Glutamatergic neuron (in vitro differentiated cells): ENCODE results near the gene TXNDC9. TPM values are rescaled to one million over a fixed set of nuclear protein-coding genes. Genes with fewer than 3 reads are reported as not detected.

Source experiments
- DNase-seq: peaks from one replicate; pipeline ENCODE4 v3.0.0; 2022
- H3K27ac Mint-ChIP-seq: one replicate; pipeline ENCODE4 v1.8.0; 2020; ENCODE audit warnings: mild to moderate bottlenecking, mixed read lengths, inconsistent platforms; ENCODE audit not compliant: unreplicated experiment
- H3K27me3 Mint-ChIP-seq: one replicate; pipeline ENCODE4 v1.8.0; 2020; ENCODE audit warnings: mild to moderate bottlenecking, moderate library complexity, mixed read lengths, inconsistent platforms; ENCODE audit not compliant: unreplicated experiment
- H3K36me3 Mint-ChIP-seq: one replicate; pipeline ENCODE4 v1.8.0; 2020; ENCODE audit warnings: mild to moderate bottlenecking, mixed read lengths, inconsistent platforms; ENCODE audit not compliant: unreplicated experiment
- H3K4me1 Mint-ChIP-seq: one replicate; pipeline ENCODE4 v1.8.0; 2020; ENCODE audit warnings: mild to moderate bottlenecking, low read depth, mixed read lengths, inconsistent platforms; ENCODE audit not compliant: unreplicated experiment
- H3K4me3 Mint-ChIP-seq: one replicate; pipeline ENCODE4 v1.8.0; 2020; ENCODE audit warnings: mild to moderate bottlenecking, mixed read lengths, inconsistent platforms; ENCODE audit not compliant: unreplicated experiment
- H3K9me3 Mint-ChIP-seq: one replicate; pipeline ENCODE4 v1.8.0; 2020; ENCODE audit warnings: mild to moderate bottlenecking, moderate library complexity, mixed read lengths, inconsistent platforms; ENCODE audit not compliant: unreplicated experiment
- CTCF ChIP-seq: fragments of 200-600 bp; sonication (generic); IDR thresholded peaks from one replicate; pipeline ENCODE4 v1.5.0; 2021; ENCODE audit not compliant: partially characterized antibody, unreplicated experiment
- total RNA-seq: library from RNA; stranded (reverse); fragmentation: NEBNext Ultra II Directional; extraction: Animal tissue kit (Norgen Biotek cat#: 25700); gene quantifications from one replicate; pipeline ENCODE4 v1.2.1, GENCODE V29; 2021; ENCODE audit not compliant: unreplicated experiment

Gene TXNDC9
- total RNA-seq, 1 donor from 2014 or later = 32.6 TPM

- no peaks in the 10 kb centered on the region for H3K27me3 Mint-ChIP-seq
- no peak for TF ChIP-seq CTCF
- no peaks in the 10 kb centered on the region for H3K36me3 Mint-ChIP-seq
- no peak for DNase-seq
- peaks cover 1% of the 10 kb centered on the region for H3K9me3 Mint-ChIP-seq
- no peak overlapping the region for H3K27ac Mint-ChIP-seq
- H3K4me3 Mint-ChIP-seq = no peak overlapping the region
- H3K4me1 Mint-ChIP-seq = peaks cover 5% of the 10 kb centered on the region
These were observed 6.4 kb upstream of the TXNDC9 start for GRCh38 chr2:99342536-99342935.

- Mint-ChIP-seq H3K27ac (no peak overlapping the region), H3K27me3 (no peaks in the 10 kb centered on the region), H3K4me1 (peaks cover 5% of the 10 kb centered on the region), H3K4me3 (no peak overlapping the region), H3K9me3 (peaks cover 1% of the 10 kb centered on the region), H3K36me3 (no peaks in the 10 kb centered on the region)
- no peak for TF ChIP-seq CTCF
- DNase-seq = no peak
These were observed 4.6 kb upstream of the TXNDC9 start for GRCh38 chr2:99340669-99341236.

- no peak for DNase-seq
- H3K9me3 Mint-ChIP-seq = peaks cover 6% of the 10 kb centered on the region
- H3K27ac Mint-ChIP-seq = no peak overlapping the region
- no peaks in the 10 kb centered on the region for H3K27me3 Mint-ChIP-seq
- no peak for TF ChIP-seq CTCF
- peaks cover 16% of the 10 kb centered on the region for H3K4me1 Mint-ChIP-seq
- no peak overlapping the region for H3K4me3 Mint-ChIP-seq
- H3K36me3 Mint-ChIP-seq = no peaks in the 10 kb centered on the region
These were observed 2.0 kb upstream of the TXNDC9 start for GRCh38 chr2:99338029-99338585.

- Mint-ChIP-seq H3K36me3 (no peaks in the 10 kb centered on the region), H3K27me3 (no peaks in the 10 kb centered on the region), H3K4me1 (peaks cover 14% of the 10 kb centered on the region), H3K9me3 (peaks cover 5% of the 10 kb centered on the region), H3K27ac (no peak within 1 kb of the TSS), H3K4me3 (no peak within 1 kb of the TSS)
- TF ChIP-seq CTCF = peak; percentile 55
- peak; percentile 98 for DNase-seq
These were observed 1.2 kb upstream of the TXNDC9 start, which contains the start of gene EIF5B for GRCh38 chr2:99337113-99338028. TSS of gene EIF5B (plus strand) at chr2:99337389. CDS start at chr2:99337555, 166 bp downstream.

- Mint-ChIP-seq H3K4me3 (no peak overlapping the region), H3K27me3 (no peaks in the 10 kb centered on the region), H3K4me1 (peaks cover 14% of the 10 kb centered on the region), H3K9me3 (peaks cover 5% of the 10 kb centered on the region), H3K27ac (no peak overlapping the region), H3K36me3 (no peaks in the 10 kb centered on the region)
- no peak for TF ChIP-seq CTCF
- no peak for DNase-seq
These were observed 625 bp upstream of the TXNDC9 start for GRCh38 chr2:99336804-99337112.
